GM15510 (cell line): ENCODE measurements around the gene MS4A6E.

Experiments
- POLR2A ChIP-seq: IDR thresholded peaks from 3 replicates; pipeline ENCODE4 v1.6.1; 2011; ENCODE audit warnings: borderline replicate concordance; ENCODE audit not compliant: insufficient read length; ENCODE audit errors: extremely low read depth

MS4A6E gene

GRCh38 chr11:60390419-60390818, 63.4 kb downstream of the MS4A6E start:
- no peak for TF ChIP-seq POLR2A
